ENCODE data around the gene PRR23E. TPM values are rescaled to one million over a fixed set of nuclear protein-coding genes. Genes with fewer than 3 reads are reported as not detected.

Gene PRR23E
- total and polyA plus RNA-seq, 2 donors (not counting 3 experiments of a cell fraction or from before 2014, with no cell fraction given) = not detected

- H3K9me3 ChIP-seq (replicated peaks; ENCODE audit: control insufficient read depth, insufficient read depth, low read length) = no peaks in the 10 kb centered on the region
- dilution Hi-C loops (cut with MboI; ENCODE audit: extremely low pct_ligation_motif_present, low sequenced_read_pairs) (no loop called here), intact Hi-C loops (cut with micrococcal nuclease) (no loop called here)
- ChIA-PET POLR2A (no interaction called here), CTCF (no interaction called here)
- H2AFZ ChIP-seq (ENCODE audit: low read depth, low read length) = no peak overlapping the region
- H3K4me1 ChIP-seq (ENCODE audit: control insufficient read depth, extremely low read depth, insufficient read depth, low read length) = no peaks in the 10 kb centered on the region
- TF ChIP-seq MAX (IDR thresholded peaks at IDR 0.05; ENCODE audit: insufficient read depth, insufficient read length) (no peak), CTCF (IDR thresholded peaks at IDR 0.05; ENCODE audit: extremely low read depth in 1 of 2, insufficient read depth in 1 of 2, low read depth in 1 of 2, low read length in 2 of 2) (no peak), MYC (IDR thresholded peaks at IDR 0.05; ENCODE audit: low read depth, low read length) (no peak), FOS (IDR thresholded peaks at IDR 0.05; ENCODE audit: borderline replicate concordance, insufficient read depth, low read length) (no peak), POLR2AphosphoS5 (IDR thresholded peaks at IDR 0.05; ENCODE audit: insufficient read depth, low read depth, low read length) (no peak), EZH2 (IDR thresholded peaks at IDR 0.05; ENCODE audit: borderline replicate concordance, low read depth, low read length, severe bottlenecking) (no peak), POLR2A (IDR thresholded peaks at IDR 0.05; ENCODE audit: low read depth, low read length) (no peak)
- no peak overlapping the region for H3K4me3 ChIP-seq (replicated peaks in 1 of 3; ENCODE audit: insufficient read depth in 1 of 3, low read depth in 1 of 3, low read length in 3 of 3)
- FAIRE-seq (no peak), DNase-seq (ENCODE audit: low read depth, low spot score) (no peak)
- no peaks in the 10 kb centered on the region for H4K20me1 ChIP-seq (replicated peaks; ENCODE audit: control insufficient read depth, extremely low read depth, insufficient read depth, low read length)
- H3K4me2 ChIP-seq (ENCODE audit: insufficient read depth, low read length) = no peak overlapping the region
- no peak overlapping the region for H3K9ac ChIP-seq (replicated peaks; ENCODE audit: extremely low read depth, insufficient read depth, low read length)
- H3K36me3 ChIP-seq (ENCODE audit: control insufficient read depth in 2 of 2, extremely low read depth in 1 of 2, insufficient read depth in 2 of 2, low read length in 2 of 2) = no peaks in the 10 kb centered on the region
- H3K79me2 ChIP-seq (ENCODE audit: control insufficient read depth, insufficient read depth, low read length) = no peaks in the 10 kb centered on the region
- no peaks in the 10 kb centered on the region for H3K9me1 ChIP-seq (replicated peaks; ENCODE audit: control insufficient read depth, extremely low read depth, insufficient read depth, low read length)
- BruUV-seq (replicated peaks) = no TSS peak
- no peak overlapping the region for H3K27ac ChIP-seq (ENCODE audit: insufficient read depth, low read depth, low read length)
- no peaks in the 10 kb centered on the region for H3K27me3 ChIP-seq (ENCODE audit: control insufficient read depth in 2 of 2, insufficient read depth in 2 of 2, low read length in 2 of 2)
These were observed 41.7 kb upstream of the PRR23E start for GRCh38 chr3:127151251-127151564.

Data from endothelial cell of umbilical vein (primary cell).